HCT116 (cell line): ENCODE data around the gene TRIM16. TPM values are rescaled to one million over a fixed set of nuclear protein-coding genes. Genes with fewer than 3 reads are reported as not detected.
A peak's percentile ranks its signal among the peaks of the same experiment; 100 is the strongest.

Source experiments
- ATAC-seq: fragments of 200-7000 bp; cut with Tn5 transposase; 2 replicates; pipeline ENCODE4 v1.9.1; 2020; ENCODE audit warnings: mild to moderate bottlenecking, moderate library complexity
- BruUV-seq: library from RNA; stranded (reverse); fragments of 400-500 nt; replicated peaks from 2 replicates; lab custom pipeline; 2021; lab: Mats Ljungman, UMichigan
- CTCF ChIA-PET: fragments of 300-600 bp; sonication (Branson Sonifier 250); formaldehyde crosslinking; loops from one replicate; lab custom pipeline; 2021; ENCODE audit warnings: antibody characterized with exemption; lab: Charles Lee
- POLR2A ChIA-PET: fragments of 300-600, 350-600 bp; sonication (Branson Sonifier 250); formaldehyde crosslinking; loops from one replicate; lab custom pipeline; 2021; ENCODE audit warnings: antibody characterized with exemption; lab: Charles Lee
- RAD21 ChIA-PET, 2 experiments: fragments of 300-600 bp; sonication (Branson Sonifier 250); formaldehyde crosslinking; loops; one replicate each; lab custom pipeline; 2023; ENCODE audit warnings: low total read pairs in 2 of 2; ENCODE audit not compliant: uncharacterized antibody in 2 of 2, unreplicated experiment in 2 of 2, low non-redundant PET in 1 of 2; lab: Charles Lee
- DNase-seq: peaks from one replicate; pipeline ENCODE4 v3.0.0-alpha.2; 2010; ENCODE audit warnings: low read depth, low spot score
- H2AFZ ChIP-seq: fragments of 200-600 bp; shearing (Covaris generic), sonication (generic); 2 replicates; pipeline ENCODE4 v1.6.1; 2017; ENCODE audit warnings: low read depth, mixed run types, mixed read lengths, antibody characterized with exemption, low read length; ENCODE audit not compliant: poor library complexity, severe bottlenecking
- H3K27ac ChIP-seq: 2 replicates; pipeline ENCODE4 v1.5.1; 2012; ENCODE audit warnings: low read depth, low read length
- H3K27me3 ChIP-seq: fragments of 200-600 bp; sonication (generic); 2 replicates; pipeline ENCODE4 v1.6.1; 2016; ENCODE audit warnings: mixed run types, low read length, mixed read lengths; ENCODE audit not compliant: insufficient read depth
- H3K36me3 ChIP-seq, 2 experiments: fragments of 200-500 bp in 1 of 2; fragments of 200-600 bp in 1 of 2; sonication (Bioruptor generic) in 1 of 2; sonication (generic) in 1 of 2; 2 replicates each; pipeline versions ENCODE4 v1.5.1 to v1.6.1; 2014 to 2016; ENCODE audit warnings: low read length in 2 of 2, inconsistent platforms in 1 of 2, mixed read lengths in 1 of 2, mixed run types in 1 of 2; ENCODE audit not compliant: insufficient read depth in 2 of 2, control insufficient read depth in 1 of 2
- H3K4me1 ChIP-seq, 2 experiments: fragments of 200-600 bp in 1 of 2; sonication (generic) in 1 of 2; 2 replicates each; pipeline versions ENCODE4 v1.5.1 to v1.6.1; 2012 to 2017; ENCODE audit warnings: low read length in 2 of 2, inconsistent platforms in 1 of 2, mild to moderate bottlenecking in 1 of 2, mixed read lengths in 1 of 2, mixed run types in 1 of 2, moderate library complexity in 1 of 2; ENCODE audit not compliant: insufficient read depth in 2 of 2, control insufficient read depth in 1 of 2
- H3K4me2 ChIP-seq: fragments of 200-600 bp; sonication (generic); 2 replicates; pipeline ENCODE4 v1.6.1; 2017; ENCODE audit warnings: mixed run types, low read length, mixed read lengths
- H3K4me3 ChIP-seq, 2 experiments: fragments of 200-600 bp in 1 of 2; sonication (generic) in 1 of 2; replicated peaks in 1 of 2; 2 replicates each; pipeline ENCODE4 v1.5.1; 2011 to 2016; ENCODE audit warnings: low read length in 2 of 2, control low read depth in 1 of 2, low read depth in 1 of 2, mild to moderate bottlenecking in 1 of 2, mixed read lengths in 1 of 2, mixed run types in 1 of 2
- H3K79me2 ChIP-seq: fragments of 200-600 bp; sonication (generic); 2 replicates; pipeline ENCODE4 v1.6.1; 2017; ENCODE audit warnings: mild to moderate bottlenecking, mixed run types, low read length, moderate library complexity, mixed read lengths; ENCODE audit not compliant: insufficient read depth
- H3K9ac ChIP-seq: fragments of 200-600 bp; sonication (generic); 2 replicates; pipeline ENCODE4 v1.6.1; 2016; ENCODE audit warnings: low read length, mixed read lengths
- H3K9me2 ChIP-seq: fragments of 200-600 bp; sonication (generic), shearing (Covaris generic); 2 replicates; pipeline ENCODE4 v1.6.1; 2017; ENCODE audit warnings: mixed run types, mild to moderate bottlenecking, moderate library complexity; ENCODE audit not compliant: insufficient read depth
- H3K9me3 ChIP-seq, 2 experiments: fragments of 200-500 bp in 1 of 2; fragments of 200-600 bp in 1 of 2; sonication (Bioruptor generic) in 1 of 2; sonication (generic) in 1 of 2; 2 replicates each; pipeline ENCODE4 v1.6.1; 2014 to 2017; ENCODE audit warnings: low read length in 2 of 2, mixed read lengths in 2 of 2, inconsistent platforms in 1 of 2, low read depth in 1 of 2, mild to moderate bottlenecking in 1 of 2, mixed run types in 1 of 2, moderate library complexity in 1 of 2; ENCODE audit not compliant: control insufficient read depth in 1 of 2, insufficient read depth in 1 of 2
- H4K20me1 ChIP-seq: fragments of 200-600 bp; sonication (generic), shearing (Covaris generic); 2 replicates; pipeline ENCODE4 v1.6.1; 2017; ENCODE audit warnings: mixed run types, mild to moderate bottlenecking, moderate library complexity; ENCODE audit not compliant: insufficient read depth
- CBX3 ChIP-seq: IDR thresholded peaks from 2 replicates; pipeline ENCODE4 v1.6.1; 2012; ENCODE audit warnings: low read depth
- CEBPB ChIP-seq: IDR thresholded peaks from 2 replicates; pipeline ENCODE4 v1.6.1; 2012; ENCODE audit warnings: low read depth
- ELF1 ChIP-seq: IDR thresholded peaks from 2 replicates; pipeline ENCODE4 v1.6.1; 2012; ENCODE audit warnings: low read depth, borderline replicate concordance
- MAX ChIP-seq: IDR thresholded peaks from 2 replicates; pipeline ENCODE4 v1.6.1; 2012
- POLR2A ChIP-seq: IDR thresholded peaks from 2 replicates; pipeline ENCODE4 v1.7.0; 2011; ENCODE audit warnings: borderline replicate concordance; ENCODE audit not compliant: insufficient read depth, insufficient read length; ENCODE audit errors: extremely low read depth
- POLR2AphosphoS5 ChIP-seq: IDR thresholded peaks from 2 replicates; pipeline ENCODE4 v1.6.1; 2011; ENCODE audit warnings: mild to moderate bottlenecking, low read depth, low read length, moderate library complexity
- RAD21 ChIP-seq: IDR thresholded peaks from 2 replicates; pipeline ENCODE4 v1.6.1; 2012; ENCODE audit warnings: low read depth, mild to moderate bottlenecking
- REST ChIP-seq: IDR thresholded peaks from 2 replicates; pipeline ENCODE4 v1.6.1; 2012; ENCODE audit warnings: low read depth
- SP1 ChIP-seq: IDR thresholded peaks from 2 replicates; pipeline ENCODE4 v1.6.1; 2012; ENCODE audit warnings: low read depth
- SRF ChIP-seq: IDR thresholded peaks from 2 replicates; pipeline ENCODE4 v1.6.1; 2012; ENCODE audit warnings: low read depth
- TCF7L2 ChIP-seq: IDR thresholded peaks from 2 replicates; pipeline ENCODE4 v1.7.0; 2011; ENCODE audit warnings: borderline replicate concordance, inconsistent platforms; ENCODE audit not compliant: insufficient read depth, insufficient read length; ENCODE audit errors: extremely low read depth
- YY1 ChIP-seq: IDR thresholded peaks from 2 replicates; pipeline ENCODE4 v1.6.1; 2011; ENCODE audit warnings: low read length, low read depth, moderate library complexity, mild to moderate bottlenecking; ENCODE audit not compliant: insufficient replicate concordance; ENCODE audit errors: extremely low read depth
- ZBTB33 ChIP-seq: IDR thresholded peaks from 2 replicates; pipeline ENCODE4 v1.6.1; 2011; ENCODE audit warnings: mild to moderate bottlenecking, low read length, moderate library complexity; ENCODE audit not compliant: insufficient replicate concordance; ENCODE audit errors: extremely low read depth
- ZFX ChIP-seq: fragments of 450-650 bp; IDR thresholded peaks from 2 replicates; pipeline ENCODE4 v1.6.1; 2017
- intact Hi-C: fragments of 100-400 bp; cut with micrococcal nuclease; formaldehyde crosslinking; loops from 2 replicates; pipeline ENCODE4 v1.10.0; 2022
- total RNA-seq: library from RNA; stranded (reverse); gene quantifications from one replicate; pipeline ENCODE4 v1.2.1, GENCODE V29; 2021; ENCODE audit not compliant: unreplicated experiment

The TRIM16 gene
- total RNA-seq, 1 experiment from 2014 or later = 33.8 TPM

- Histone ChIP-seq H3K4me3 (0 out of 4 replicates have a peak overlapping the region, but pooled peaks of 1 of the 2 experiments have one; percentile 1), H4K20me1 (no peaks in the 10 kb centered on the region), H3K9me2 (no peaks in the 10 kb centered on the region), H3K9ac (peak overlapping the region; percentile 42), H3K27me3 (no peaks in the 10 kb centered on the region), H3K4me1 (peaks cover 51 to 75% of the 10 kb centered on the region in 2 experiments), H3K4me2 (peak overlapping the region; percentile 64), H3K36me3 (peaks cover 2 to 7% of the 10 kb centered on the region in 2 experiments; a peak in 2 of 4 replicates), H3K79me2 (no peaks in the 10 kb centered on the region), H3K9me3 (no peaks in the 10 kb centered on the region), H3K27ac (peak overlapping the region; percentile 89; the same call in 1 of the 2 replicates), H2AFZ (no peak overlapping the region)
- DNase-seq (no peak), ATAC-seq (no peak)
- no peak for TF ChIP-seq ELF1
- intact Hi-C loops = no loop called here
- ChIA-PET POLR2A (interaction anchor here (0.6 kb wide), 1 partner anchor 726 kb away, joined by 3 read pairs; no protein-coding TSS in a partner anchor), RAD21 (no interaction called here), CTCF (no interaction called here)
- no TSS peak for BruUV-seq
Measured at GRCh38 chr17:15660077-15660476, 24.0 kb downstream of the TRIM16 start.

- H3K79me2 ChIP-seq = no peaks in the 10 kb centered on the region
- peak overlapping the region; percentile 42 for H3K9ac ChIP-seq
- 0 out of 4 replicates have a peak overlapping the region, but pooled peaks of 1 of the 2 experiments have one; percentile 1 for H3K4me3 ChIP-seq
- H2AFZ ChIP-seq = no peak overlapping the region
- DNase-seq (peak; percentile 77), ATAC-seq (peak; percentile 86)
- no peaks in the 10 kb centered on the region for H3K9me2 ChIP-seq
- intact Hi-C loops = no loop called here
- POLR2A ChIA-PET = interaction anchor here (0.6 kb wide), 1 partner anchor 726 kb away, joined by 3 read pairs; no protein-coding TSS in a partner anchor
- peaks cover 2 to 7% of the 10 kb centered on the region in 2 experiments; a peak in 2 of 4 replicates for H3K36me3 ChIP-seq
- peak overlapping the region; percentile 64 for H3K4me2 ChIP-seq
- RAD21 ChIA-PET = no interaction called here
- H4K20me1 ChIP-seq = no peaks in the 10 kb centered on the region
- CTCF ChIA-PET = no interaction called here
- H3K27me3 ChIP-seq = no peaks in the 10 kb centered on the region
- no peaks in the 10 kb centered on the region for H3K9me3 ChIP-seq
- BruUV-seq = no TSS peak
- peaks cover 55 to 79% of the 10 kb centered on the region in 2 experiments for H3K4me1 ChIP-seq
- peak overlapping the region; percentile 89; the same call in 1 of the 2 replicates for H3K27ac ChIP-seq
- no peak for TF ChIP-seq REST
- peak; percentile 50; the same call in 1 of the 2 replicates for TF ChIP-seq POLR2AphosphoS5
- peak; percentile 35 for TF ChIP-seq RAD21
- 0 out of 2 replicates have a peak, but pooled peaks have one; percentile 24 for TF ChIP-seq CEBPB
- TF ChIP-seq MAX = peak; percentile 65; the same call in 1 of the 2 replicates
- TF ChIP-seq POLR2A = no peak
- peak; percentile 63 for TF ChIP-seq YY1
- no peak for TF ChIP-seq ELF1
- TF ChIP-seq SP1 = peak; percentile 80
- TF ChIP-seq CBX3 = peak; percentile 81
- no peak for TF ChIP-seq TCF7L2
- TF ChIP-seq ZBTB33 = no peak
- TF ChIP-seq SRF = no peak
- no peak for TF ChIP-seq ZFX
Measured at GRCh38 chr17:15659663-15660062, 24.4 kb downstream of the TRIM16 start.
